ENCODE measurements around the gene GGNBP2.

GGNBP2 gene, protein sequence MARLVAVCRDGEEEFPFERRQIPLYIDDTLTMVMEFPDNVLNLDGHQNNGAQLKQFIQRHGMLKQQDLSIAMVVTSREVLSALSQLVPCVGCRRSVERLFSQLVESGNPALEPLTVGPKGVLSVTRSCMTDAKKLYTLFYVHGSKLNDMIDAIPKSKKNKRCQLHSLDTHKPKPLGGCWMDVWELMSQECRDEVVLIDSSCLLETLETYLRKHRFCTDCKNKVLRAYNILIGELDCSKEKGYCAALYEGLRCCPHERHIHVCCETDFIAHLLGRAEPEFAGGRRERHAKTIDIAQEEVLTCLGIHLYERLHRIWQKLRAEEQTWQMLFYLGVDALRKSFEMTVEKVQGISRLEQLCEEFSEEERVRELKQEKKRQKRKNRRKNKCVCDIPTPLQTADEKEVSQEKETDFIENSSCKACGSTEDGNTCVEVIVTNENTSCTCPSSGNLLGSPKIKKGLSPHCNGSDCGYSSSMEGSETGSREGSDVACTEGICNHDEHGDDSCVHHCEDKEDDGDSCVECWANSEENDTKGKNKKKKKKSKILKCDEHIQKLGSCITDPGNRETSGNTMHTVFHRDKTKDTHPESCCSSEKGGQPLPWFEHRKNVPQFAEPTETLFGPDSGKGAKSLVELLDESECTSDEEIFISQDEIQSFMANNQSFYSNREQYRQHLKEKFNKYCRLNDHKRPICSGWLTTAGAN

DNA sequence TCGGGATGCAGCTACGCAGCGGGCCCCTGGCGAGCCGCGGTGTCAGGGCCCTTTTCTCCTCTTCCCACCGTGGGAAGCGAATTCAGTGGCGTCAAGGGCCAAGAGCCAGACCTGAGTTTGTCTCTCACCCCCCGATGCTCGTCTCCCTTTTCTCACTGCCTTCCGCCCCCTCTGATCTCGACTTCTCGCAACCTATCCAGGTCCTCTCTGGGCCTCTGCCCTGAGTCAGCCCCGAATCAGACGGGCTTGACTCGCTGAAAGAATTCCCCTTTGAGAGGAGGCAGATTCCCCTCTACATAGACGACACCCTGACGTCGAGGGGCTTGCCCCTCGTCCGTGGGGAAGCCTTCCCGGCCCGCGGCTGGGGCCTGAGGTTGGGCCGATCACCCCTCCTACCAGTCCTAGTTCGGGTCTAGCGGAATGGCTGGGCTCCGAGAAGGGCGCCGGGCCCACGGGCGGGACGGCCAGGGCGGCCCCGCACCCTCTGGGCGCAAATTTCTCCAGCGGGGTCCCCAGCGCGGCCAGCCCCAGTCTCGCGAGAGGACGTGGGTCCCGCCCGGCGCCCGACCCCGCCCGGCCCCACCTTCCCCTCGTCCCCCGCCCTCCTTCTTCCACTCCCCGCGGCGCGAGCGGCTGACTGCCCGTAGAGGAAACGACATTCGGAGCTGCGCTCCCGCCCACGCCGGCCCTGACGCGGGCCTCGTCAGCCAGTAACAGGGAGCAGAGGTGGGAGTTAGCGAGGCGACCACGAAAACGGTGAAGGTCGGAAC lies at the start of gene GGNBP2:
TSS of gene GGNBP2 (plus strand) at position 613 of the 770 bp plus-strand sequence. CDS start 806 bp downstream, outside the sequence.
- ATAC-seq: peak; percentile 76
- peaks cover 28% of the 10 kb centered on the region for H3K4me1 Mint-ChIP-seq
- H3K27ac Mint-ChIP-seq: peak within 1 kb of the TSS; percentile 97
- no peaks in the 10 kb centered on the region for H3K9me3 Mint-ChIP-seq
- DNase-seq: peak; percentile 95 to 98
- H3K4me3 Mint-ChIP-seq: peak within 1 kb of the TSS; percentile 83 to 87
- no peaks in the 10 kb centered on the region for H3K27me3 Mint-ChIP-seq

DNA sequence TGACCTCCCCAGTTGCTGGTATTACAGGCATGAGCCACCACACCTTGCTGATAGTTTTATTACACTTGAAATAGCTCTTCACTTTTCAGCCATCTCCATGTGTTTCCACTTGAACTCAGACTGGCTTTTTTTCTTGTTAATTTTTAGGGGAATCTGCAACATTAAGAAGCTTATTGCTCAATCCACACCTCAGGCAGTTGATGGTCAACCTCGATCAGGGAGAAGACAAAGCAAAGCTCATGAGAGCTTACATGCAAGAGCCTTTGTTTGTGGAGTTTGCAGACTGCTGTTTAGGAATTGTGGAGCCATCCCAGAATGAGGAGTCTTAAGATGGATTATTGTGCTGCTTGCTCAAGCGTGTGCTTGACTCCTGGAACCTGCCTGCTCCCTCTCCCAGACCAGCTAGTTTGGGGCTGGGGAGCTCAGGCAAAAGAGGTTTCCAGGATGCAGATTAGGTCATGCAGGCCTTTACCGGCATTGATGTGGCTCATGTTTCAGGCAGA lies 49.6 kb upstream of the GGNBP2 start:
- DNase-seq: no peak
- H3K9me3 Mint-ChIP-seq: no peaks in the 10 kb centered on the region
- H3K27ac Mint-ChIP-seq: no peak overlapping the region
- peaks cover 18% of the 10 kb centered on the region for H3K4me1 Mint-ChIP-seq
- H3K27me3 Mint-ChIP-seq: no peaks in the 10 kb centered on the region
- H3K4me3 Mint-ChIP-seq: no peak overlapping the region
- no peak for ATAC-seq

DNA sequence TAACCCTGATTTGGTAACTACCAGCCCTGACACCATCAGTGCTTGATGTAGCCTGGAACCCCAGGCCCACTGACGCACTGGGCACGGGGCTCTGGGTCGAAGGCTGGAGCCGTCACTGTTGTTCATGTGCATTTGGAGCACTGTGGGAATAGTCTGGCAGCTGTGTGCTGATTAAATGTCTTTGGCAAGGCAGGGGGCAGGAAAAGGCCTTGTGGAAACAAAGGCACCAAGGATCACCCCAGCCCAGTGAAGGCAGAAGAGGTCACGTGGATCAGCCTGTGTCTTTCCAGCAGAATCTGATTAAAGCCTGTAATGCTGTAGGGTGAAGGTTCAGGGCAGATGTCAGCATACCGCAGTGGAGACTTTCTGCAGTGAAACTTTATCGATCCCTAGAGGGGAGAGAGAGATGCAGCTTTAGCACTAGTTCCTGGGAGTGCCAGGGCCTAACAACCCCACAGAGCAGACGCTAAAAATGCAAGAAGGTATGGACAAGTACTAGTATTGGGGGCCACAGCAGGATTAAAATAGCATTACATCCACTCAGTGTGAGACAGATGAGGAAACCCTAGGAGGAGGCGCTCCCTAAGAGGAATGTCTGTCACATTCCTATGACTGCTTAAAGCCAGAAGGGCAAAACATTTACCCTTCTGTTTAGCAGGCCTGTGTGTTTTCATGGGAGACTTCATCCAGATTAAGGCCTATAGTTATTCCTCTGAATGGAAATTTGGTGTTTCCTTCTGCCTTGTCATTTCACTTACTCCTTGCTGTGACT lies 48.5 kb upstream of the GGNBP2 start:
- no peak overlapping the region for H3K4me3 Mint-ChIP-seq
- peaks cover 9% of the 10 kb centered on the region for H3K4me1 Mint-ChIP-seq
- no peaks in the 10 kb centered on the region for H3K27me3 Mint-ChIP-seq
- DNase-seq (no peak), ATAC-seq (no peak)
- H3K9me3 Mint-ChIP-seq: no peaks in the 10 kb centered on the region
- H3K27ac Mint-ChIP-seq: peak overlapping the region in 1 of 2 donors; percentile 13

DNA sequence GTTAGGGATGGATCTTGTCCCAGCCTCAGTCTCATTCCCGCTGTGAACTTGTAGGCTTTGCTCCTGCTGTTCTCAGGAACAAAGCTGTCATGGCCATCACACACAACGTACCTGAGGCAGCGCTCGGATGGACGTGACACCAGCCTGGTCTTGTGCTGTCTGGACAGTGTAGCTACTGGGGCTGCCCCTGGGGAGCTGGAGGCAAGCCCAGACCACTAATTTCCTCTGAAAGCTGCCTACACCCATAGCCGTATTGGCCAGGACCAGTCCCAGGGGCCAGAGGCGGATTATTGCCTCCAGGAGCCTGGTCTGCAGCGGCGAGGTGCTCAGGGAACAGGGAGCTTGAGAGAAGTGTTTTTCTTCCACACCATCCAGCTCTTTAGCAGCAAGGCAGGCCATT lies 46.6 kb upstream of the GGNBP2 start:
- no peak overlapping the region for H3K4me3 Mint-ChIP-seq
- ATAC-seq: no peak
- H3K27ac Mint-ChIP-seq: no peak overlapping the region
- H3K9me3 Mint-ChIP-seq: no peaks in the 10 kb centered on the region
- peaks cover 7% of the 10 kb centered on the region for H3K4me1 Mint-ChIP-seq
- H3K27me3 Mint-ChIP-seq: no peaks in the 10 kb centered on the region
- no peak for DNase-seq

DNA sequence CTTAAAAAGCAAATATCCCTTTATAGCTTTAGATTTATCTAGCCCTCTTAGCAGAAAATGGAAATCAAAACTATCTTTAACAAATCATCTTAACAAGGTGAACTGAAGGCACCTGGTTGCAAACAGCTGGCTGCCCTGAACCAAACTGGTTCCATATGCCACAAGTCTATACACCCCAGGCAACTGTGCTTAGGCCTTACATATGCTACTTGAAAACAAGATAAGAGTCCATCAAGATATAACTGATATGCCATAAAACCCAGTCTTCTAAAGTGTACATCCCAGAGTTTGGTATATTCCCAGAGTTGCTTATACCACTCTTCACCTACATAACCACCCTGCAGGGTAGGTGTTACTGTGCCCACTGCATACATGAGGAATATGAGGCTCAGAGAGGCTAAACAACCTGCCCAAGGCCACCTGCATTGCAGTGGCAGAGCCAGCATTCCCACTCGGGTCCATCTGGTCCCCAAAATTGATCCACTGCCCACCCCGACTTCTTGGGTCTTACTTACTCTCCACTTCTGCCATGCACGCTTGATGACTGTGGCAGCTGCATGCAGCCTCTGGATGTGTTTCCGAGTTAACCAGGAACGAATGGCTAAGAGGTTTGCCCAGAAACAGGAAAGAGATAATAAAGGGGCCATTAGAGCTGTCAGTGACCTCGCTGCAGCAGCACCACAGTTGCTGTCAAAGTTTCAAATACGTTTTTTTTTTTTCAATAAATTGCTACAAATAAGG lies 46.0 kb upstream of the GGNBP2 start:
- H3K9me3 Mint-ChIP-seq: no peaks in the 10 kb centered on the region
- peaks cover 8% of the 10 kb centered on the region for H3K4me1 Mint-ChIP-seq
- ATAC-seq: no peak

DNA sequence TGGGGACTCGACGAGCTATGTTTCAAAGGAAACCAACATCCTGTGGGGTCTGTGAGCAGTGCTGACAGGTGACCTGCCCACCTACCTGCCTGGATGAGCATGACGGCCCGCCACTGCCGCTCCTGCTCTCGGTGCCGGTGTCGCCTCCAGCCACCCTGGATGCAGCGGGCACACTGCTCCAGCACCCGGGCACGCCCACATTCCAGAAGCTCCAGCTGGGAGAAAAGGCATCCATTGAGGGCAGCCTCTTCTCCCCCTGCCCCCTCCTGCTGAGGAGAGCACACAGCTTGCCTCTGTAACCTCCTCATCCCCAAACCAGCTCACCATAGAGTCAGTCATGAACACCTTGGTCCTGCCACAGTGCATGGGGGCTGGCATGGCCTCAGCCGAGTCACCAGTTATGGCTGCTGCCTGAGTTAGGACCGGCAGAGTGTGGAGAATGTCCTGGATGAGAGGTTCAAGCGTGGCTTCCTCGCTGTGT lies 43.9 kb upstream of the GGNBP2 start:
- ATAC-seq: no peak
- Mint-ChIP-seq H3K27ac (no peak overlapping the region), H3K27me3 (no peaks in the 10 kb centered on the region)

More for the DNA sequence above, 46.0 kb upstream of the GGNBP2 start:
- Mint-ChIP-seq H3K27ac (no peak overlapping the region), H3K4me3 (no peak overlapping the region), H3K27me3 (no peaks in the 10 kb centered on the region)
- no peak for DNase-seq

DNA sequence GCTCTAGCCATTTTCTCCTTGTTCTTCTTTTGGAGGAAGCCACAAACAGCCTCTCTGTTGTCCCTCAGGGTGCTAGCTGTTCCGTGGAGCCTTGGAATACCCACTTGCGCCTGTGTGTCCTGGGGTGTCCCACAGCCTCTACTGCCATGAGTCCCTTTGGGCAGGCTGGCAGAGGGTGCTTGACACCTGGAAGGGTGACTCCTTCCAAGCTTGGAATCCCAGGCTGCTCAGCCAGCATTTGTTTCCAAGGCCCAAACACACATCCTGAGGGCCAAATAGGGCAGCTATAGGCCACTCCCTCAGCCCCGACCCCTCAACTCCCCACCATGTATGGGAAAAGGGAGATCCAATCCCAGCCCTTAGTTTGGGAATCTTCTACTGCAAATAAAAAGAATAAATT lies 43.4 kb upstream of the GGNBP2 start:
- ATAC-seq (no peak), DNase-seq (no peak)
- Mint-ChIP-seq H3K27ac (peak overlapping the region; percentile 5 to 77), H3K27me3 (no peaks in the 10 kb centered on the region), H3K4me3 (no peak overlapping the region), H3K4me1 (peaks cover 8% of the 10 kb centered on the region), H3K9me3 (no peaks in the 10 kb centered on the region)

More for the DNA sequence above, 43.9 kb upstream of the GGNBP2 start:
- Mint-ChIP-seq H3K9me3 (no peaks in the 10 kb centered on the region), H3K4me3 (no peak overlapping the region), H3K4me1 (peaks cover 8% of the 10 kb centered on the region)
- no peak for DNase-seq

DNA sequence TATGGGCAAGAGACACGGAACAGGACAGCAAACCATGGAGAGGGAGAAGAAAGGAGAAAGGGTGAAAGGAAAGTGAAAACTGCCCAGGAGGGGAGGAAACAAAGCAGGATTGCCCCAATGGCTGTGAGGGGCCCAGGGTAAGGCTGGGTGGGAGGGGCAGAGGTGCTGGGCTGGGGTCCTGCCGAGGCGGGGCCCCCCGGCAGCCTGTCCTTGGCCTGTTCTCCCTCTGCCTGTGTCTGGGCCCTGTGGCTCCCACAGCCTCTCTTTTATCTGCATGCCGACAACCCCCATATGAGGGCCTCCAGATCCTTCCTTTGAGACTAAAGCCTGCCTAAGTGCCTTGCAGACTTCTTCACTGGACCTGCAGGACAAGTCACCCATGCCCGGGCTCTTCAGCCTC lies 42.8 kb upstream of the GGNBP2 start:
- H3K27ac Mint-ChIP-seq: peak overlapping the region; percentile 13 to 31
- DNase-seq (no peak), ATAC-seq (no peak)
- peaks cover 8% of the 10 kb centered on the region for H3K4me1 Mint-ChIP-seq
- H3K27me3 Mint-ChIP-seq: no peaks in the 10 kb centered on the region
- no peak overlapping the region for H3K4me3 Mint-ChIP-seq
- no peaks in the 10 kb centered on the region for H3K9me3 Mint-ChIP-seq

DNA sequence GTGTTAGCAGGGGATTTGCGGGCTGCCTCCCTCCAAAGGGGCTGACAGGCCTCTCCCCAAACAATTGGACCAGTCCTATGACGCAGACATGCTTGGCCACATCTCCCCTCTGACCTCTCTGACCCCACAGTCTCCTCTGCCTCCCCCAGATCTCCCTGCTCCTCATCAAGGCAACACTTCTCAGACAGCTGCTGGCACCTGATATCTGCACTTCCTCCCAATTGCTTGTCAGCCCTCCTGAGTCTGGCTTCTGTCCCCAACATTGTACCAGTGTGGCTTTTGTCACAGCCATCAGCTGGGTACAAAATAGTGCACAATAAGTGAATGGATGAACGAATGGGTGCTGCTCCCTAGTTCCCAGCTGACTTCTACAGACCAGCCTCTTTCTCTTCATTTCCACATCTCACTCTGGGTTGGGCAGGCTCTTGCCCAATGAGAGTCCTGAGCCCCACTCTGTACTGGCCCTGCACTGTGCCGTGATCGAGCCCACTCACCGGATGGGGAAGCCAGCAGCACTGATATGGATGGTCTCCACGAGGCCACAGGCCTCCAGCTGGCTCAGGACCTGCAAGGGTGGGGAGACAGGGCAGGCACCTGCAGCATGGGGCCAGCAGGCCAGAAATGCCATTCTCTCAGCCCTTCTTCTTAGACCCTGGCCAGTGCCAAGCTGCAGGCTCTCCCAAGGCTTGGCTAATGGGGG lies 41.1 kb upstream of the GGNBP2 start:
- Mint-ChIP-seq H3K4me1 (peaks cover 8% of the 10 kb centered on the region), H3K27ac (peak overlapping the region; percentile 72 to 93), H3K9me3 (no peaks in the 10 kb centered on the region), H3K4me3 (no peak overlapping the region), H3K27me3 (no peaks in the 10 kb centered on the region)
- DNase-seq: no peak
- ATAC-seq: no peak

DNA sequence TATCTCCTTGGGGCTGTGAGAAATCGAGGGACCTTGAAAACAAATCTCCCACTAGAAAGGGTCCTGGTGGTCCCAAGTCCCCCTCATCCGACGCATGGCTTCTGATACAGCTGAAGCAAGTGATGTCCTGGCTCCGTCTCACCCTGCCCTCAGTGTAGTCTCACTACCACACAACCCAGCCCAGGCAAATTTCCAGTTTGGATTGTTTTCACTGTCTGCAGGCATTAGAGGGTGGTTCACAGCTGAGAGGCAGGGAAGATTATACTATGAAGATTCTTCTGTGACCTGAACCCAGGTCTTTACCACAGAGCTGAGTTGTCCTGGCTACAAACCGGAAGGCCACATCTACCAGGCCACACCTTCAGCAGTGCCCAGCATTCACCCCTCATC lies 40.6 kb upstream of the GGNBP2 start:
- ATAC-seq: no peak
- no peak overlapping the region for H3K4me3 Mint-ChIP-seq
- no peak for DNase-seq
- no peaks in the 10 kb centered on the region for H3K27me3 Mint-ChIP-seq
- H3K4me1 Mint-ChIP-seq: peaks cover 8% of the 10 kb centered on the region
- no peaks in the 10 kb centered on the region for H3K9me3 Mint-ChIP-seq
- peak overlapping the region; percentile 55 to 93 for H3K27ac Mint-ChIP-seq

DNA sequence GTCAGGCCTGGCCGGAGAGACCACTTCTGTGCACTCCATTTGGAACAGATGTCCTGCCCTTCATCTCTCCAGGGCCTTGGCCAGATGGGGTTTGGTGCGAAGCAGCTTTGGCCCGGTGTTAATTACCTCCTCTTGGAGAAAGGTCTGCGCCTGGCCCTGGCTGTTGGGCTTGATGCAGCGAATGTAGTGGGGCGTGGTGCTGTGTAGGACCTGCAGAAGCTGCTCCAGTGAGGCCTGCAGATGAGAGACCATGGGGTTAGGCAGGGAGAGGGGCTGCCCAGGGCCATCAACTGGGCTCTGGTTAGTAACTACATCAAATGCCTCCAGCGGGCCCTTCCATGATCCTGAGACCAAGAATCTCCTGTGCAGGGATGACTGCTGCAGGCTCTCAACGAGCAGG lies 39.5 kb upstream of the GGNBP2 start:
- Mint-ChIP-seq H3K9me3 (no peaks in the 10 kb centered on the region), H3K27me3 (no peaks in the 10 kb centered on the region), H3K27ac (no peak overlapping the region), H3K4me1 (peaks cover 8% of the 10 kb centered on the region), H3K4me3 (no peak overlapping the region)
- ATAC-seq (no peak), DNase-seq (no peak)

DNA sequence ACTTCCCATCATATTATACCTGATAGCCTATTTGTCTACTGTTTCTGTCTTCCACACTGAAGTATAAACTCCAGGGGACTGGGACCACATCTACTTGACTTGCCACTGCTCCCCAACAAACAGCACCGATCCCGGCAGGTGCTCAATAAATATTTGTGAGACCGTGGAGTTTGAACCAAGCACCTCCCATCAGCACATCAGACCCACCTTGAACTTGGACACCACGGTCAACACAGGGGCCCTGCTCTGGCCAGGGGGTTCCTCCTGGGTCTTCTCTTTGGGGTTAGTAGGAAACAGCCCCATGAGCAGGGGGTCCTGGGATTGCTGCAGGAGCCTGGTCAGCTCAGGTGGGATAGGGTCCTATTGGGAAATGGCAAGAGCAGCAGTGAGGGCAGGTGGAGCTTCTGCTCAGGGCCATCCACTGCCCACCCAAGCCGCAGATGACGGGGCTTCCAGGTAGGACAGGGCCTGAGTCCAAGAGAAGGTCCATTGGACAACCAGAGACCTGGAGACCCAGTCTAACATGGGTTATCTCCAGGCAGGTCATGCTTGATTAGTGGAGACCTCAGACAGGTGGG lies 38.4 kb upstream of the GGNBP2 start:
- ATAC-seq: no peak

DNA sequence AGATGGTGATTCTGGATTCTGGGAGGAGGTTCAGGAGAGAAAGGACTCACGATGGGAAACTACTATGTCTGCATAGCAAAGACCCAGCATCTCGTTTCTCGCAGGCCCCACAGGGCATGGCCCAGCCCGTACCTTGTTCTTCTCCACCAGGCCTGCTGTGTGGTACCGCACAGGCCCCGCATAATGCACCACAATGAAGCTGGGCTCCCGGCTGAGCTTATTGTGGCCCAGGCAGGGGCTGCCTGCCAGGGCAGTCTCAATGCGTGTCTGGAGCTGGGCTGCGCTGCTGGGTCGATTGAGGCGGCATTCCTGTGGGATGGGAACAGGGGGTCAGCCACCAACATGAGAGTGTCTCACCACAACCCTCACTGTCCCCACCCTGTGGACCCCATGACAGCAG lies 37.9 kb upstream of the GGNBP2 start:
- Mint-ChIP-seq H3K4me1 (peaks cover 8% of the 10 kb centered on the region), H3K27me3 (no peaks in the 10 kb centered on the region), H3K4me3 (no peak overlapping the region), H3K27ac (peak overlapping the region in 1 of 2 donors; percentile 23), H3K9me3 (no peaks in the 10 kb centered on the region)
- ATAC-seq (no peak), DNase-seq (no peak)

More for the DNA sequence above, 38.4 kb upstream of the GGNBP2 start:
- DNase-seq: no peak
- peaks cover 8% of the 10 kb centered on the region for H3K4me1 Mint-ChIP-seq
- H3K9me3 Mint-ChIP-seq: no peaks in the 10 kb centered on the region
- no peak overlapping the region for H3K4me3 Mint-ChIP-seq
- H3K27ac Mint-ChIP-seq: no peak overlapping the region
- no peaks in the 10 kb centered on the region for H3K27me3 Mint-ChIP-seq

Data from stimulated activated naive CD8-positive, alpha-beta T cell treated with anti-CD3 and anti-CD28 coated beads, Interleukin-15, amount 100 ng/mL, for 72 hours (primary cell).